LNCaP clone FGC (cell line): Measurements from ENCODE around the gene MBNL2.

ENCODE experiments used
- DNase-seq: peaks from one replicate; pipeline ENCODE4 v3.0.0-alpha.2; 2011; ENCODE audit warnings: low read depth
- H3K4me3 ChIP-seq: 2 replicates; pipeline ENCODE4 v1.5.1; 2011; ENCODE audit warnings: mild to moderate bottlenecking, low read depth, low read length, control low read depth
- TF ChIP-seq, protein P1 (sequence below): IDR thresholded peaks from 2 replicates; pipeline ENCODE4 v1.5.1; 2012; ENCODE audit warnings: mild to moderate bottlenecking; ENCODE audit not compliant: control insufficient read depth, insufficient read depth; ENCODE audit errors: extremely low read depth

The MBNL2 gene

DNA sequence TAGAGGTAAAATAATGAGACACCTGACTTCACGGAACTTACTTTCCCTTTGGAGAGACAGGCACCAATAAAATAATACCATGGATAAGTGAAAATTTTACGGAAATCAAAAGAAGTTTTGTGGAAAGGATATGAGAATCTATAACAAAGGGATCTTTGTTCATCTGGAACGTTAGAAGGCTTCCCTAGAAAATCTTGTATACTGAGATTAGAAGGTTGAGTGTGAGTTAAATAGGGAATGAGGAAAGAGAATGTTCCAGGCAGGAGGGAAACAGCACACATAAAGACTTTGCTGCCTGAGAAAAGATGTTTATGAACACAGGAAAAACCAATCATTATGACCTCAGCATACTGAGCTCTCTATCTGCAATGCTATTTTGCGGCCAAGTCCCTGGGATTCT, 192.3 kb downstream of the MBNL2 start:
- DNase-seq, result no peak
- TF ChIP-seq, protein P1, sequence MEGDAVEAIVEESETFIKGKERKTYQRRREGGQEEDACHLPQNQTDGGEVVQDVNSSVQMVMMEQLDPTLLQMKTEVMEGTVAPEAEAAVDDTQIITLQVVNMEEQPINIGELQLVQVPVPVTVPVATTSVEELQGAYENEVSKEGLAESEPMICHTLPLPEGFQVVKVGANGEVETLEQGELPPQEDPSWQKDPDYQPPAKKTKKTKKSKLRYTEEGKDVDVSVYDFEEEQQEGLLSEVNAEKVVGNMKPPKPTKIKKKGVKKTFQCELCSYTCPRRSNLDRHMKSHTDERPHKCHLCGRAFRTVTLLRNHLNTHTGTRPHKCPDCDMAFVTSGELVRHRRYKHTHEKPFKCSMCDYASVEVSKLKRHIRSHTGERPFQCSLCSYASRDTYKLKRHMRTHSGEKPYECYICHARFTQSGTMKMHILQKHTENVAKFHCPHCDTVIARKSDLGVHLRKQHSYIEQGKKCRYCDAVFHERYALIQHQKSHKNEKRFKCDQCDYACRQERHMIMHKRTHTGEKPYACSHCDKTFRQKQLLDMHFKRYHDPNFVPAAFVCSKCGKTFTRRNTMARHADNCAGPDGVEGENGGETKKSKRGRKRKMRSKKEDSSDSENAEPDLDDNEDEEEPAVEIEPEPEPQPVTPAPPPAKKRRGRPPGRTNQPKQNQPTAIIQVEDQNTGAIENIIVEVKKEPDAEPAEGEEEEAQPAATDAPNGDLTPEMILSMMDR, result no peak
- no peak overlapping the region for H3K4me3 ChIP-seq

DNA sequence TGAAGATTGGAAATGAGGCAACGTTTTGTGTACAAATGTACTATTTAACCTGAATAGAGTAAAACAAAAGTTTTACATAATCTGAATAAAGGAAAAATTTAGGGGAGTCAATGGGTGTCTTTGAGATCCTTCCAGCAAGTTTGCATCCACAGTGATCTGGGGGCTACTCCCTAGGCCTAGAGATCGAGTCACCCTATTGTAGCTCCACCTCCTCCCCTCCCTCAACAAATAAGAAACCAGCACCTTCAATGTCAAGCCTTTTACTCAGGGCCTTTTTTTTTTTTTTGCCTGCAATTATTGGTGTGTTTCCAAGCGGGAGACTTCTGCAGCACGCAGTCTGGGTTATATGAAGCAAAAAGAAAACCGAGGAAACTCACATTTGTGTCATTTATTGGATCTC, 195.6 kb downstream of the MBNL2 start:
- no peak for DNase-seq
- H3K4me3 ChIP-seq, result no peak overlapping the region
- TF ChIP-seq, protein P1, result no peak

DNA sequence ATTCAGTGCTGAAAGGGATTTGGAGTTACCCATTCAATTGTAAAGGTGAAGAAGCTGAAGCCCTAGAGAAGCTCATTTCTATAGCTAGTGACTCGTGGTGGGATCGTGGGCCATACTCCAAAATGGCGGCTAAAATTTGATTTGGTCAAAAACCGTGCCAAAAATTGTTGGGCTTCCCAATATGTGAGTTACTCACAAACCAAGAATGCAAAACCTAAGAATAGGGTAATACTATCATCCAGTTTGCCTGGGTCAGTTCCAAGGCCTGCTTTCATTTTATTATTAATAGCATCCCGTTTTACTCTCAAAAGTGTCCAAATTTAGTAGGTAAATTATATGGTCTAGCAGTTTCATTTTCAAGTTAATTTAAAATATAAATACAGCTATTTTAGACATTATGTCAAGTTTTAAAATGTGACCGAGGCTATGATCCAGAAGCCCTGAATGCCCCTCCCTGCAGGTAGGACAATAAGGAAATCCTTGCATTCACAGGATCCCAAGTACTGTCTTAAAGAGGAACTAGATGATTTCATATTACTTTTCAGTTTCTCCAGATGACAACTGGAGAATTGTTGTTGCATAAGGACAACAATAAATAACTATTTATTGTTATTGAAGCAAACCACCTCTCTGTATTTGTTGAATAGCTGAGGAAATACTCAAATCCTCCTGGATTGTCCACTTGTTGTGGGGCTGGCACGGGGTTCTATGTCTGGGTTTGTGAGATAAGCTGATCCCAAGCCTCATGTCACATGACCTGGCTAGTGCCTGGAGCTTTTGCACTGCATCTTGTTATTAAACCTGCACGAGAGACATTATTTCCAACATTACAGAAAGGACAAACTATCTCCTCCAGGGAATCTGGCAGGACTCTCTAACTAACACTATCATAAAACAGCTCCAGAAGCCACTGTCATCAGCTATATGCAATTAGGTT, 200.3 kb downstream of the MBNL2 start:
- H3K4me3 ChIP-seq, result no peak overlapping the region
- no peak for DNase-seq
- TF ChIP-seq, protein P1, result no peak

DNA sequence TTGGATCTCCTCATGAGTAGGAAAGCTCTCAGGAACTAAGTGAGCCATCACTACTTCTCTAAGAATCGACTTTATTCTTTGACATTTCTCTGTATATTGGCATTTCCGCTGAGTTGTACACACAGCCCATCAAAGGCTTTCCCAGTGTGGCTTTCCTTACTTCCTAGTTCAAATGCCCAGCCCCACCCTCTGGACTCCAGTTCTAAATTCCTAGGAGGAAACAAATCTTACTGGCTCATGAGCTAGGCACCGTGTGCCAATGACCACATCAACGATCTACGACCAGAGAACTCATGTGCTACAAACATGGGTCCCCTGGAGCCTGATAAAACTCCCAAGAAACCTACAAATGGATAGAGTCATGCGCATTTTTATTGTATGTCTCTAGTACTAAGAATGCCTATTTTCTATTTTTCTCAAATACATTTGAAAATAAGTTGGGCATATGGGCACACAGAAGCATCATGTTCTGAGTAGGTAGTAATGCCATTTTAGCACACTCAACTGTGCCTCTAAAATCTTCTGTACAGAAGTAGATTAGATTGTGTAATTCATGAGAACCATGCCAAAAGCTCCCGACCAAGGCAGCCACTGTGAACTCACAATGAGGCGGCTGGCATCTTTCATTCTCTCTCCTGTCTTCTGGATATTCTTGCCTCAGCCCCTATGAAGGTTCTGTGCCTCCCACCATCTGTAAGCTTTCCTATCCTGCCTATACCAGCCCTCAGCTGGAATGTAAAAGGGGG, 201.3 kb downstream of the MBNL2 start:
- DNase-seq, result no peak
- TF ChIP-seq, protein P1, result no peak
- H3K4me3 ChIP-seq, result no peak overlapping the region

DNA sequence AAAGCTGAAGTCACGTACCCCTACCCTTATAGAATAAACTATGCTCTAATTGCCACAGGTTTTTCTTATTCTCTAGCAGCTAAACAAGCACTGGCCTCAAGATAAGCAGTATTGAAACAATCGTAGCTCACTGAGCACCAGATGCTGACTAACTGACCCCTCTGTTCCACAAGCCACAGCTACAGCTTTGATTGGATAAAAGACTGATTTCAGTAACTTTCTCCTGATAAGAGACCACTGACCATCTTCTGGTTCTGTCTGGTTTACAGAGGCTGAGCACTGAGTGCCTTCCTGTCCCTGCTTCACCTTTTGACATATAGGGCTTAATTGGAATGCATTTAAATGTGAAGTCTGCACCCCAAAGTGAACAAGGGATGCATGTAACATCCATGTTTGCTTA, 203.5 kb downstream of the MBNL2 start:
- H3K4me3 ChIP-seq, result no peak overlapping the region
- DNase-seq, result no peak
- TF ChIP-seq, protein P1, result no peak

DNA sequence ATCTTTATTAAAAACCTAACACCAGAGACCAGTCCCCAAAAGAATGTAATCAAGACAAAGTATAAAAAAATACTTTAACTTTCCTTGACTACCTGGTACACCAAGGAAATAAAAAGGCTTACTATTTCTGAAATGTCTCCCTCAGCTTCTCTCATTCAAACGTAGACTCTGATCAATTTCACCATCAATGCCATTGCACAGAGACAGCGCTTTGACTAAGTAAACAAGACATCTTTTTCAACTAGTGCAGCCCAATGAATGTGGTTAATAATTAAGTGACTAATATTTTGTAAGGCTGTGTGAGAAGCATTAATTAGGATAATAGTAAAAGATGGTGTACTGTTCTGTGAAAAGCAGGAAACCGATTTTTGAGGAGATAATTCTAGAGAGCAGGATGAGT, 204.6 kb downstream of the MBNL2 start:
- H3K4me3 ChIP-seq, result no peak overlapping the region
- no peak for DNase-seq
- TF ChIP-seq, protein P1, result no peak
